GM12865 (cell line): ENCODE measurements around the gene RTP5.
"Not testable (repeated sequence)": the region's sequence is repeated elsewhere in the genome, so short reads cannot be mapped to it uniquely, and the experiment has no call there.

Experiments used
- DNase-seq: peaks from one replicate; pipeline ENCODE4 v3.0.0; 2010; ENCODE audit warnings: low read depth
- H3K4me3 ChIP-seq: 2 replicates; pipeline ENCODE4 v1.5.1; 2011; ENCODE audit warnings: mild to moderate bottlenecking, low read depth, low read length, control low read depth
- TF ChIP-seq, protein P1 (sequence below): IDR thresholded peaks from 2 replicates; pipeline ENCODE4 v1.5.1; 2011; ENCODE audit warnings: low read length, control low read depth, low read depth, inconsistent platforms; ENCODE audit not compliant: insufficient read depth; ENCODE audit errors: missing control alignments

The RTP5 gene

DNA sequence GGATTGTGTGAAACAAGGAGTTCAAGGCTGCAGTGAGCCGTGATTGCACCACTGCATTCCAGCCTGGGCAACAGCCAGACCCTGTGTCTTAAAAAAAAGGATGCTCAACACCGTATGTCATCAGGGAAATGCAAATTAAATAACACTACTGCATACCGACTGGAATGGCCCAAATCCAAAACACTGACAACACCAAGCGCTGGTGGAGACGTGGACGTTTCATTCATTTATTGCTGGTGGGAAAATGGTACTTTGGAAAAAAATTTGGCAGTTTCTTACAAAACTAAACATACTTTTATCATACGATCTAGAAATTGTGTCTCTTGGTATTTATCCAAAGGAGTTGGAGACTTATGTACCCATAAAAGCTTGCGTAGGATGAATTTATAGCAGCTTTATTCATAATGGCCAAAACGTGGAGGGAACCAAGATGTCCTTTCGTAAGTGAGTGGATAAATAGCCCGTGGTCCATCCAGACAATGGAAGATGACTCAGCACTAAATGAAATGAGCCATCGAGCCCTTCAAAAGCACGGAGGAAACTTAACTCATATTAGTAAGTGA lies 36.3 kb upstream of the RTP5 start:
- DNase-seq, result no peak
- TF ChIP-seq, protein P1, sequence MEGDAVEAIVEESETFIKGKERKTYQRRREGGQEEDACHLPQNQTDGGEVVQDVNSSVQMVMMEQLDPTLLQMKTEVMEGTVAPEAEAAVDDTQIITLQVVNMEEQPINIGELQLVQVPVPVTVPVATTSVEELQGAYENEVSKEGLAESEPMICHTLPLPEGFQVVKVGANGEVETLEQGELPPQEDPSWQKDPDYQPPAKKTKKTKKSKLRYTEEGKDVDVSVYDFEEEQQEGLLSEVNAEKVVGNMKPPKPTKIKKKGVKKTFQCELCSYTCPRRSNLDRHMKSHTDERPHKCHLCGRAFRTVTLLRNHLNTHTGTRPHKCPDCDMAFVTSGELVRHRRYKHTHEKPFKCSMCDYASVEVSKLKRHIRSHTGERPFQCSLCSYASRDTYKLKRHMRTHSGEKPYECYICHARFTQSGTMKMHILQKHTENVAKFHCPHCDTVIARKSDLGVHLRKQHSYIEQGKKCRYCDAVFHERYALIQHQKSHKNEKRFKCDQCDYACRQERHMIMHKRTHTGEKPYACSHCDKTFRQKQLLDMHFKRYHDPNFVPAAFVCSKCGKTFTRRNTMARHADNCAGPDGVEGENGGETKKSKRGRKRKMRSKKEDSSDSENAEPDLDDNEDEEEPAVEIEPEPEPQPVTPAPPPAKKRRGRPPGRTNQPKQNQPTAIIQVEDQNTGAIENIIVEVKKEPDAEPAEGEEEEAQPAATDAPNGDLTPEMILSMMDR, result no peak
- no peak overlapping the region for H3K4me3 ChIP-seq

- not testable (repeated sequence) for DNase-seq, H3K4me3 ChIP-seq
These were observed 35.6 kb upstream of the RTP5 start for GRCh38 chr2:241833756-241834526.

DNA sequence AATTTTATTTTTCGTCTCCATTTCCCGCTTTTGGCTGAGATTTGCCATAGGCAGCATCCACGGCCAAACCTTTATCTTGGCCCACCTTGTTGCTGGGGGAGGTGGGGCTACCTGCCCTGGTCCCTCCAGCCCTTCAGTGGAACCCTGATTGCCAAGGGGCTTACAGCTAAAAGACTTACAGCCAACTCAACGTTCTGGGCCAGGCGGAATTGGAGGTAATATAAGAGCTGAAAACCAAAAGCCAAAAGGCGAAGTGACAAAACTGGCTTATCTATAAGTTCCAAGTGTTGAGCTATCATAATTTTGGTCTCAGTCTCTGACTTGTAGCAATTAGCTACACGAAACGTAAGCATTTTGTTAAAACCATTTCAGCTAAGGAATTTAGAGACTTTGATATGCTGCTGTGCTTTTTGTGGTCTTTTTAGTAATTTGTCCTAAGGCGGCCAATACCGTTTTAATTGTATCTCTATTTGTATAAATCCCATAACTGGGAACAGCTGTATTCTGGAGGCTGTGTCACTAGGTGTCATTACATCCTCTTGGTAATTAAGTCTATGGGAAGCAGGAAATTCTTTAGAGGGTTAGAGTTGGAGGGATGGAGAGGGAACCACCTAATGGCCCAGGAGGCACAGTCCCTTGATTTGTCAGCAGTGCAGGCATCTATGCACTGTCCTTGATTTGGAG lies 34.9 kb upstream of the RTP5 start:
- no peak for DNase-seq
- TF ChIP-seq, protein P1, result no peak
- H3K4me3 ChIP-seq, result no peak overlapping the region

- TF ChIP-seq, protein P1, result no peak
- no peak overlapping the region for H3K4me3 ChIP-seq
- no peak for DNase-seq
These were observed 33.9 kb upstream of the RTP5 start for GRCh38 chr2:241835611-241836010.

- TF ChIP-seq, protein P1, result no peak
These were observed 33.2 kb upstream of the RTP5 start for GRCh38 chr2:241836292-241836691.

GRCh38 chr2:241837197-241837965 lies 32.1 kb upstream of the RTP5 start:
- TF ChIP-seq, protein P1, result no peak
- H3K4me3 ChIP-seq, result no peak overlapping the region
- no peak for DNase-seq

More at GRCh38 chr2:241836292-241836691, 33.2 kb upstream of the RTP5 start:
- no peak for DNase-seq
- H3K4me3 ChIP-seq, result no peak overlapping the region
